GM23338 (cell line): Measurements from ENCODE around the gene BSND. TPM values are rescaled to one million over a fixed set of nuclear protein-coding genes. Genes with fewer than 3 reads are reported as not detected.

Experiments
- ATAC-seq: fragments of 200-7000 bp; cut with Tn5 transposase; 3 replicates; pipeline ENCODE4 v1.9.1; 2020
- DNase-seq: peaks from one replicate; pipeline ENCODE4 v3.0.0-alpha.2; 2015; ENCODE audit warnings: low spot score
- H2AFZ ChIP-seq: fragments of 200-600 bp; sonication (generic); 2 replicates; pipeline ENCODE4 v1.8.0; 2016; ENCODE audit warnings: antibody characterized with exemption, mild to moderate bottlenecking, moderate library complexity
- H3F3A ChIP-seq: fragments of 200-600 bp; sonication (generic); replicated peaks from 2 replicates; pipeline ENCODE4 v1.8.0; 2017; ENCODE audit warnings: antibody characterized with exemption, mixed run types, low read depth
- H3K27ac ChIP-seq: fragments of 200-600 bp; sonication (generic); 2 replicates; pipeline ENCODE4 v1.6.1; 2016; ENCODE audit warnings: low read depth
- H3K27me3 ChIP-seq: fragments of 200-600 bp; sonication (generic); 2 replicates; pipeline ENCODE4 v1.8.0; 2016; ENCODE audit warnings: mild to moderate bottlenecking, mixed run types, moderate library complexity; ENCODE audit not compliant: insufficient read depth
- H3K36me3 ChIP-seq: fragments of 200-600 bp; sonication (generic); 2 replicates; pipeline ENCODE4 v1.8.0; 2016; ENCODE audit warnings: mild to moderate bottlenecking; ENCODE audit not compliant: insufficient read depth
- H3K4me1 ChIP-seq: fragments of 200-600 bp; sonication (generic); 2 replicates; pipeline ENCODE4 v1.8.0; 2016; ENCODE audit warnings: mild to moderate bottlenecking, moderate library complexity; ENCODE audit not compliant: insufficient read depth
- H3K4me2 ChIP-seq: fragments of 200-600 bp; sonication (generic); 2 replicates; pipeline ENCODE4 v1.7.1; 2017; ENCODE audit warnings: mixed run types
- H3K4me3 ChIP-seq: fragments of 200-600 bp; sonication (generic); 2 replicates; pipeline ENCODE4 v1.6.1; 2016; ENCODE audit warnings: mixed run types
- H3K79me2 ChIP-seq: fragments of 200-600 bp; sonication (generic); replicated peaks from 2 replicates; pipeline ENCODE4 v1.8.0; 2017; ENCODE audit warnings: mild to moderate bottlenecking; ENCODE audit not compliant: insufficient read depth
- H3K9me2 ChIP-seq: fragments of 200-600 bp; sonication (generic); 2 replicates; pipeline ENCODE4 v1.8.0; 2017; ENCODE audit not compliant: insufficient read depth
- H4K20me1 ChIP-seq: fragments of 200-600 bp; sonication (generic); replicated peaks from 2 replicates; pipeline ENCODE4 v1.8.0; 2017; ENCODE audit warnings: mild to moderate bottlenecking; ENCODE audit not compliant: insufficient read depth
- H3K27ac Mint-ChIP-seq: 2 replicates; pipeline ENCODE4 v1.8.0; 2020; ENCODE audit warnings: inconsistent platforms, mild to moderate bottlenecking, moderate library complexity, mixed read lengths
- H3K27me3 Mint-ChIP-seq: 3 replicates; pipeline ENCODE4 v1.8.0; 2022; ENCODE audit warnings: low read depth, mild to moderate bottlenecking, moderate library complexity, mixed read lengths, inconsistent platforms; ENCODE audit not compliant: insufficient read depth, poor library complexity
- H3K36me3 Mint-ChIP-seq: 3 replicates; pipeline ENCODE4 v1.8.0; 2021; ENCODE audit warnings: low read depth, mild to moderate bottlenecking, inconsistent platforms, moderate library complexity, mixed read lengths
- H3K4me1 Mint-ChIP-seq: 3 replicates; pipeline ENCODE4 v1.8.0; 2020; ENCODE audit warnings: mild to moderate bottlenecking, inconsistent platforms, mixed read lengths
- H3K4me3 Mint-ChIP-seq: 3 replicates; pipeline ENCODE4 v1.8.0; 2021; ENCODE audit warnings: moderate library complexity, mild to moderate bottlenecking, inconsistent platforms, mixed read lengths
- H3K9me3 Mint-ChIP-seq: 3 replicates; pipeline ENCODE4 v1.8.0; 2020; ENCODE audit warnings: moderate library complexity, mild to moderate bottlenecking, inconsistent platforms, mixed read lengths
- CREB1 ChIP-seq: fragments of 250-450 bp; sonication (Bioruptor Pico); IDR thresholded peaks from 2 replicates; pipeline ENCODE4 v1.5.0; 2020; ENCODE audit warnings: low read depth, mild to moderate bottlenecking, moderate library complexity
- CTCF ChIP-seq, 2 experiments: fragments of 200-600 bp in 1 of 2; sonication (generic) in 1 of 2; conservative IDR thresholded peaks; 2 replicates each; pipeline versions ENCODE4 v1.5.1 to v1.6.1; 2016 to 2017; ENCODE audit warnings: antibody characterized with exemption in 2 of 2, low read depth in 2 of 2, mild to moderate bottlenecking in 2 of 2, moderate library complexity in 1 of 2
- EZH2 ChIP-seq: fragments of 200-600 bp; sonication (generic); IDR thresholded peaks from one replicate; pipeline ENCODE4 v1.8.0; 2017; ENCODE audit warnings: antibody characterized with exemption, mild to moderate bottlenecking, low read depth; ENCODE audit not compliant: unreplicated experiment
- EZH2phosphoT487 ChIP-seq: fragments of 200-600 bp; sonication (generic); IDR thresholded peaks from one replicate; pipeline ENCODE4 v1.8.1; 2018; ENCODE audit warnings: antibody characterized with exemption; ENCODE audit not compliant: unreplicated experiment
- JUNB ChIP-seq: IDR thresholded peaks from one replicate; pipeline ENCODE4 v1.6.1; 2016; ENCODE audit warnings: antibody characterized with exemption; ENCODE audit not compliant: unreplicated experiment
- NANOG ChIP-seq: IDR thresholded peaks from 2 replicates; pipeline ENCODE4 v1.6.1; 2016; ENCODE audit warnings: antibody characterized with exemption, borderline replicate concordance
- POLR2AphosphoS5 ChIP-seq: IDR thresholded peaks from 2 replicates; pipeline ENCODE4 v1.6.1; 2016; ENCODE audit warnings: antibody characterized with exemption, low read depth
- STAT1 ChIP-seq: IDR thresholded peaks from one replicate; pipeline ENCODE4 v1.6.1; 2016; ENCODE audit warnings: antibody characterized with exemption; ENCODE audit not compliant: unreplicated experiment
- ZNF114 ChIP-seq: fragments of 250-450 bp; sonication (Bioruptor Pico); IDR thresholded peaks from 2 replicates; pipeline ENCODE4 v1.5.0; 2020; ENCODE audit warnings: mild to moderate bottlenecking, moderate library complexity
- ZNF331 ChIP-seq: fragments of 250-450 bp; sonication (Bioruptor Pico); IDR thresholded peaks from 2 replicates; pipeline ENCODE4 v1.5.0; 2020; ENCODE audit warnings: low read depth, mild to moderate bottlenecking, moderate library complexity
- ZNF462 ChIP-seq: fragments of 250-450 bp; sonication (Bioruptor Pico); IDR thresholded peaks from 2 replicates; pipeline ENCODE4 v1.5.0; 2020; ENCODE audit warnings: mild to moderate bottlenecking, moderate library complexity
- polyA plus RNA-seq: library from polyadenylated mRNA; unstranded; fragments of >200 nt; fragmentation: Nextera tagmentation; extraction: Ambion mirVana; gene quantifications from 2 replicates; pipeline ENCODE4 v1.2.1, GENCODE V29; 2016
- total RNA-seq: library from RNA; depleted of rRNA; stranded (reverse); fragments of >200 nt; shearing (Covaris generic); gene quantifications from 2 replicates; pipeline ENCODE4 v1.2.3, GENCODE V29; 2014
- TF ChIP-seq, protein P1 (sequence below): IDR thresholded peaks from 2 replicates; pipeline ENCODE4 v1.6.1; 2016; ENCODE audit warnings: antibody characterized with exemption
- TF ChIP-seq, protein P2 (sequence below): IDR thresholded peaks from one replicate; pipeline ENCODE4 v1.6.1; 2018; ENCODE audit warnings: antibody characterized with exemption; ENCODE audit not compliant: unreplicated experiment

BSND gene
- total and polyA plus RNA-seq, 2 experiments from 2014 or later, result 0.55 to 1.4 TPM

DNA sequence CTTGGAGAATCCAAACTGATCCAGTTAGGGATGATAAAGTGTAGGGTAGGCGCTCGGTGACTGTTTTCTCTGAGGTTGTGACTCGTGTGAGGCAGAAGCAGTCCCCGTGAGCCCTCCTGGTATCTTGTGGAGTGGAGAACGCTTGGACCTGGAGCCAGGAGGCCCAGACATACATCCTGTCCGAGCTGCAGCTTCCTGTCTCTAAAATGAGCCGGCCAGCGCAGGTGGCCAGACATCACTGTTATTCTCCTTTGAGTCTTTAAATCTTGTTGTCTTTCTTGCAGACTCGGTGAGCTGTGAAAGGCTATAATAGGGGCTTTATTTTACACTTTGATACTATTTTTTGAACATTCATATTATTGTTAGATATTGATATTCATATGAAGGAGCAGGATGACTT, 52.9 kb downstream of the BSND start:
- Mint-ChIP-seq H3K36me3 (peaks cover 24% of the 10 kb centered on the region; the same call in 2 of the 3 replicates), H3K4me3 (no peak overlapping the region), H3K27ac (no peak overlapping the region), H3K9me3 (no peaks in the 10 kb centered on the region), H3K27me3 (peaks cover 9% of the 10 kb centered on the region), H3K4me1 (peaks cover 4% of the 10 kb centered on the region; the same call in 2 of the 3 replicates)
- ATAC-seq, result no peak
- Histone ChIP-seq H3K27ac (peak overlapping the region; percentile 50; the same call in 1 of the 2 replicates), H3K9me2 (no peaks in the 10 kb centered on the region), H3K27me3 (no peaks in the 10 kb centered on the region), H3K4me1 (no peaks in the 10 kb centered on the region; the same call in 1 of the 2 replicates), H4K20me1 (peaks cover 33% of the 10 kb centered on the region), H2AFZ (no peak overlapping the region), H3K79me2 (peaks cover 41% of the 10 kb centered on the region), H3K4me3 (no peak overlapping the region), H3F3A (peaks cover 12% of the 10 kb centered on the region; the same call in 1 of the 2 replicates), H3K36me3 (peaks cover 56% of the 10 kb centered on the region), H3K4me2 (no peak overlapping the region)
- no peak for DNase-seq
- TF ChIP-seq ZNF331 (no peak), EZH2 (no peak), ZNF462 (CRISPR knock-in tag) (no peak), JUNB (no peak), EZH2phosphoT487 (no peak), CREB1 (no peak), STAT1 (no peak), POLR2AphosphoS5 (no peak), NANOG (no peak), CTCF (conservative IDR thresholded peaks at IDR 0.05; ENCODE audit: low read depth in 2 of 2) (no peak), ZNF114 (CRISPR knock-in tag) (no peak)
- TF ChIP-seq, protein P1, sequence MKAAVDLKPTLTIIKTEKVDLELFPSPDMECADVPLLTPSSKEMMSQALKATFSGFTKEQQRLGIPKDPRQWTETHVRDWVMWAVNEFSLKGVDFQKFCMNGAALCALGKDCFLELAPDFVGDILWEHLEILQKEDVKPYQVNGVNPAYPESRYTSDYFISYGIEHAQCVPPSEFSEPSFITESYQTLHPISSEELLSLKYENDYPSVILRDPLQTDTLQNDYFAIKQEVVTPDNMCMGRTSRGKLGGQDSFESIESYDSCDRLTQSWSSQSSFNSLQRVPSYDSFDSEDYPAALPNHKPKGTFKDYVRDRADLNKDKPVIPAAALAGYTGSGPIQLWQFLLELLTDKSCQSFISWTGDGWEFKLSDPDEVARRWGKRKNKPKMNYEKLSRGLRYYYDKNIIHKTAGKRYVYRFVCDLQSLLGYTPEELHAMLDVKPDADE, result no peak
- TF ChIP-seq, protein P2, sequence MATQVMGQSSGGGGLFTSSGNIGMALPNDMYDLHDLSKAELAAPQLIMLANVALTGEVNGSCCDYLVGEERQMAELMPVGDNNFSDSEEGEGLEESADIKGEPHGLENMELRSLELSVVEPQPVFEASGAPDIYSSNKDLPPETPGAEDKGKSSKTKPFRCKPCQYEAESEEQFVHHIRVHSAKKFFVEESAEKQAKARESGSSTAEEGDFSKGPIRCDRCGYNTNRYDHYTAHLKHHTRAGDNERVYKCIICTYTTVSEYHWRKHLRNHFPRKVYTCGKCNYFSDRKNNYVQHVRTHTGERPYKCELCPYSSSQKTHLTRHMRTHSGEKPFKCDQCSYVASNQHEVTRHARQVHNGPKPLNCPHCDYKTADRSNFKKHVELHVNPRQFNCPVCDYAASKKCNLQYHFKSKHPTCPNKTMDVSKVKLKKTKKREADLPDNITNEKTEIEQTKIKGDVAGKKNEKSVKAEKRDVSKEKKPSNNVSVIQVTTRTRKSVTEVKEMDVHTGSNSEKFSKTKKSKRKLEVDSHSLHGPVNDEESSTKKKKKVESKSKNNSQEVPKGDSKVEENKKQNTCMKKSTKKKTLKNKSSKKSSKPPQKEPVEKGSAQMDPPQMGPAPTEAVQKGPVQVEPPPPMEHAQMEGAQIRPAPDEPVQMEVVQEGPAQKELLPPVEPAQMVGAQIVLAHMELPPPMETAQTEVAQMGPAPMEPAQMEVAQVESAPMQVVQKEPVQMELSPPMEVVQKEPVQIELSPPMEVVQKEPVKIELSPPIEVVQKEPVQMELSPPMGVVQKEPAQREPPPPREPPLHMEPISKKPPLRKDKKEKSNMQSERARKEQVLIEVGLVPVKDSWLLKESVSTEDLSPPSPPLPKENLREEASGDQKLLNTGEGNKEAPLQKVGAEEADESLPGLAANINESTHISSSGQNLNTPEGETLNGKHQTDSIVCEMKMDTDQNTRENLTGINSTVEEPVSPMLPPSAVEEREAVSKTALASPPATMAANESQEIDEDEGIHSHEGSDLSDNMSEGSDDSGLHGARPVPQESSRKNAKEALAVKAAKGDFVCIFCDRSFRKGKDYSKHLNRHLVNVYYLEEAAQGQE, result no peak
